Measurements from ENCODE around the gene KCNQ5. TPM values are rescaled to one million over a fixed set of nuclear protein-coding genes. Genes with fewer than 3 reads are reported as not detected.

The KCNQ5 gene
- total and polyA plus RNA-seq, 10 of the 15 experiments (the other 5 are each of a cell fraction or from before 2014, with no cell fraction given): 0.60 to 16.2 (median 3.2) TPM

GRCh38 chr6:72683797-72684196 lies 61.9 kb downstream of the KCNQ5 start (continued):
- TF ChIP-seq, protein P1, sequence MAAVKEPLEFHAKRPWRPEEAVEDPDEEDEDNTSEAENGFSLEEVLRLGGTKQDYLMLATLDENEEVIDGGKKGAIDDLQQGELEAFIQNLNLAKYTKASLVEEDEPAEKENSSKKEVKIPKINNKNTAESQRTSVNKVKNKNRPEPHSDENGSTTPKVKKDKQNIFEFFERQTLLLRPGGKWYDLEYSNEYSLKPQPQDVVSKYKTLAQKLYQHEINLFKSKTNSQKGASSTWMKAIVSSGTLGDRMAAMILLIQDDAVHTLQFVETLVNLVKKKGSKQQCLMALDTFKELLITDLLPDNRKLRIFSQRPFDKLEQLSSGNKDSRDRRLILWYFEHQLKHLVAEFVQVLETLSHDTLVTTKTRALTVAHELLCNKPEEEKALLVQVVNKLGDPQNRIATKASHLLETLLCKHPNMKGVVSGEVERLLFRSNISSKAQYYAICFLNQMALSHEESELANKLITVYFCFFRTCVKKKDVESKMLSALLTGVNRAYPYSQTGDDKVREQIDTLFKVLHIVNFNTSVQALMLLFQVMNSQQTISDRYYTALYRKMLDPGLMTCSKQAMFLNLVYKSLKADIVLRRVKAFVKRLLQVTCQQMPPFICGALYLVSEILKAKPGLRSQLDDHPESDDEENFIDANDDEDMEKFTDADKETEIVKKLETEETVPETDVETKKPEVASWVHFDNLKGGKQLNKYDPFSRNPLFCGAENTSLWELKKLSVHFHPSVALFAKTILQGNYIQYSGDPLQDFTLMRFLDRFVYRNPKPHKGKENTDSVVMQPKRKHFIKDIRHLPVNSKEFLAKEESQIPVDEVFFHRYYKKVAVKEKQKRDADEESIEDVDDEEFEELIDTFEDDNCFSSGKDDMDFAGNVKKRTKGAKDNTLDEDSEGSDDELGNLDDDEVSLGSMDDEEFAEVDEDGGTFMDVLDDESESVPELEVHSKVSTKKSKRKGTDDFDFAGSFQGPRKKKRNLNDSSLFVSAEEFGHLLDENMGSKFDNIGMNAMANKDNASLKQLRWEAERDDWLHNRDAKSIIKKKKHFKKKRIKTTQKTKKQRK (IDR thresholded peaks at IDR 0.05; ENCODE audit: low read depth, low read length): no peak
- TF ChIP-seq KLF5 (IDR thresholded peaks at IDR 0.05; ENCODE audit: partially characterized antibody) (no peak), PBX3 (IDR thresholded peaks at IDR 0.05; ENCODE audit: insufficient replicate concordance, low read depth, low read length) (no peak), SREBF2 (IDR thresholded peaks at IDR 0.05; ENCODE audit: low read length) (no peak), SPI1 (IDR thresholded peaks at IDR 0.05; ENCODE audit: borderline replicate concordance, insufficient read depth, low read depth, low read length) (no peak), MTA2 (IDR thresholded peaks at IDR 0.05; ENCODE audit: low read depth) (peak; percentile 73; the same call in 1 of the 2 replicates), CREB1 (IDR thresholded peaks at IDR 0.05; ENCODE audit: low read depth) (peak; percentile 70), MTA3 (IDR thresholded peaks at IDR 0.05; ENCODE audit: borderline replicate concordance, low read length) (0 out of 2 replicates have a peak, but pooled peaks have one; percentile 60), KDM1A (IDR thresholded peaks at IDR 0.05; ENCODE audit: borderline replicate concordance) (no peak), POLR2AphosphoS5 (IDR thresholded peaks at IDR 0.05; ENCODE audit: low read length) (no peak), ZNF274 (IDR thresholded peaks at IDR 0.05; ENCODE audit: insufficient read depth, insufficient read length) (no peak), CREM (IDR thresholded peaks at IDR 0.05; ENCODE audit: low read depth) (peak; percentile 68; the same call in 1 of the 2 replicates), BMI1 (IDR thresholded peaks at IDR 0.05; ENCODE audit: borderline replicate concordance) (no peak; the same call in 1 of the 2 replicates), E2F4 (IDR thresholded peaks at IDR 0.05; ENCODE audit: low read depth, low read length) (no peak), SMAD1 (IDR thresholded peaks at IDR 0.05; ENCODE audit: low read depth, partially characterized antibody) (peak; percentile 23), TCF3 (IDR thresholded peaks at IDR 0.05; ENCODE audit: borderline replicate concordance, insufficient read depth, low read depth, low read length) (no peak), CBX5 (IDR thresholded peaks at IDR 0.05; ENCODE audit: low read depth) (no peak), STAT3 (IDR thresholded peaks at IDR 0.05; ENCODE audit: low read depth, low read length) (no peak), POU2F2 (IDR thresholded peaks at IDR 0.05; ENCODE audit: borderline replicate concordance, low read depth, low read length) (no peak), EGR1 (IDR thresholded peaks at IDR 0.05; ENCODE audit: borderline replicate concordance in 1 of 2, low read depth in 2 of 2, low read length in 2 of 2) (no peak)
- TF ChIP-seq, protein P2, sequence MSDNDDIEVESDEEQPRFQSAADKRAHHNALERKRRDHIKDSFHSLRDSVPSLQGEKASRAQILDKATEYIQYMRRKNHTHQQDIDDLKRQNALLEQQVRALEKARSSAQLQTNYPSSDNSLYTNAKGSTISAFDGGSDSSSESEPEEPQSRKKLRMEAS (IDR thresholded peaks at IDR 0.05; ENCODE audit: low read depth, low read length): no peak
- TF ChIP-seq, protein P3, sequence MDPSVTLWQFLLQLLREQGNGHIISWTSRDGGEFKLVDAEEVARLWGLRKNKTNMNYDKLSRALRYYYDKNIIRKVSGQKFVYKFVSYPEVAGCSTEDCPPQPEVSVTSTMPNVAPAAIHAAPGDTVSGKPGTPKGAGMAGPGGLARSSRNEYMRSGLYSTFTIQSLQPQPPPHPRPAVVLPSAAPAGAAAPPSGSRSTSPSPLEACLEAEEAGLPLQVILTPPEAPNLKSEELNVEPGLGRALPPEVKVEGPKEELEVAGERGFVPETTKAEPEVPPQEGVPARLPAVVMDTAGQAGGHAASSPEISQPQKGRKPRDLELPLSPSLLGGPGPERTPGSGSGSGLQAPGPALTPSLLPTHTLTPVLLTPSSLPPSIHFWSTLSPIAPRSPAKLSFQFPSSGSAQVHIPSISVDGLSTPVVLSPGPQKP (IDR thresholded peaks at IDR 0.05; ENCODE audit: low read depth, low read length): no peak
- TF ChIP-seq, protein P4, sequence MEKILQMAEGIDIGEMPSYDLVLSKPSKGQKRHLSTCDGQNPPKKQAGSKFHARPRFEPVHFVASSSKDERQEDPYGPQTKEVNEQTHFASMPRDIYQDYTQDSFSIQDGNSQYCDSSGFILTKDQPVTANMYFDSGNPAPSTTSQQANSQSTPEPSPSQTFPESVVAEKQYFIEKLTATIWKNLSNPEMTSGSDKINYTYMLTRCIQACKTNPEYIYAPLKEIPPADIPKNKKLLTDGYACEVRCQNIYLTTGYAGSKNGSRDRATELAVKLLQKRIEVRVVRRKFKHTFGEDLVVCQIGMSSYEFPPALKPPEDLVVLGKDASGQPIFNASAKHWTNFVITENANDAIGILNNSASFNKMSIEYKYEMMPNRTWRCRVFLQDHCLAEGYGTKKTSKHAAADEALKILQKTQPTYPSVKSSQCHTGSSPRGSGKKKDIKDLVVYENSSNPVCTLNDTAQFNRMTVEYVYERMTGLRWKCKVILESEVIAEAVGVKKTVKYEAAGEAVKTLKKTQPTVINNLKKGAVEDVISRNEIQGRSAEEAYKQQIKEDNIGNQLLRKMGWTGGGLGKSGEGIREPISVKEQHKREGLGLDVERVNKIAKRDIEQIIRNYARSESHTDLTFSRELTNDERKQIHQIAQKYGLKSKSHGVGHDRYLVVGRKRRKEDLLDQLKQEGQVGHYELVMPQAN (conservative IDR thresholded peaks at IDR 0.05): no peak

Data from GM12878 (cell line).